Measurements from ENCODE around the gene KIAA1217.

Gene KIAA1217

GRCh38 chr10:24545585-24545984 is 336.6 kb downstream of the KIAA1217 start:
- no peak overlapping the region for H2AFZ ChIP-seq (ENCODE audit: low read depth, low read length)
- H3K27ac ChIP-seq (ENCODE audit: low read length): no peak overlapping the region
- TF ChIP-seq EZH2phosphoT487 (IDR thresholded peaks at IDR 0.05; ENCODE audit: low read depth) (no peak), CTCF (IDR thresholded peaks at IDR 0.05; ENCODE audit: low read depth, low read length) (no peak)
- H3K36me3 ChIP-seq (replicated peaks; ENCODE audit: low read depth, low read length): no peaks in the 10 kb centered on the region
- no peak overlapping the region for H3K9ac ChIP-seq (ENCODE audit: low read length)
- H3K27me3 ChIP-seq (ENCODE audit: low read depth, low read length): no peaks in the 10 kb centered on the region
- no peaks in the 10 kb centered on the region for H3K79me2 ChIP-seq (ENCODE audit: low read length)
- H3K9me3 ChIP-seq (ENCODE audit: insufficient read depth, low read length): no peaks in the 10 kb centered on the region
- no peaks in the 10 kb centered on the region for H3K4me1 ChIP-seq (ENCODE audit: low read length)
- no peak overlapping the region for H3K4me2 ChIP-seq (ENCODE audit: low read length)
- no peaks in the 10 kb centered on the region for H4K20me1 ChIP-seq (ENCODE audit: insufficient read depth, low read length)
- H3K4me3 ChIP-seq (ENCODE audit: low read length): no peak overlapping the region

DNA sequence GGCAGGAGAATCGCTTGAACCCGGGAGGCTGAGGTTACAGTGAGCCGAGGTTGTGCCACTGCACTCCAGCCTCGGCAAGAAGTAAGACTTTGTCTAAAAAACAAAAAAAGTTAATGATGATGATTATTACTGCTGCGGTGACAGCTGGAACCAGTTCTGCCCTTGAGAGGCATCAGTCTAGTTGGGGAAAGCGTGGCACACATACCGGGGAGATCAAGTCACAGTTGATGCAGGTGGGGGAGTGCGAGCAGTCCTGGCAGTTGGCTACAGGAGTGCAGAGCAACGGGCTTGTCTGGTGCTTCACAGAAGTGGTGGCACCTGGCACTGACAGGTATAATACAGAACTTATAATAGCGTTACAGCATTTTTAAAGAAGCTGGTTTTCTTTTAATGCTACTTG is 341.7 kb downstream of the KIAA1217 start:
- TF ChIP-seq EZH2phosphoT487 (IDR thresholded peaks at IDR 0.05; ENCODE audit: low read depth) (no peak), CTCF (IDR thresholded peaks at IDR 0.05; ENCODE audit: low read depth, low read length) (no peak)
- no peaks in the 10 kb centered on the region for H3K4me1 ChIP-seq (ENCODE audit: low read length)

GRCh38 chr10:24551161-24551560 is 342.2 kb downstream of the KIAA1217 start:
- Histone ChIP-seq H3K4me2 (ENCODE audit: low read length) (no peak overlapping the region), H4K20me1 (ENCODE audit: insufficient read depth, low read length) (no peaks in the 10 kb centered on the region), H2AFZ (ENCODE audit: low read depth, low read length) (no peak overlapping the region), H3K9ac (ENCODE audit: low read length) (no peak overlapping the region), H3K4me3 (ENCODE audit: low read length) (no peak overlapping the region), H3K27ac (ENCODE audit: low read length) (no peak overlapping the region), H3K36me3 (replicated peaks; ENCODE audit: low read depth, low read length) (no peaks in the 10 kb centered on the region), H3K9me3 (ENCODE audit: insufficient read depth, low read length) (no peaks in the 10 kb centered on the region), H3K4me1 (ENCODE audit: low read length) (no peaks in the 10 kb centered on the region), H3K79me2 (ENCODE audit: low read length) (no peaks in the 10 kb centered on the region), H3K27me3 (ENCODE audit: low read depth, low read length) (no peaks in the 10 kb centered on the region)
- no peak for TF ChIP-seq EZH2phosphoT487 (IDR thresholded peaks at IDR 0.05; ENCODE audit: low read depth)
- no peak for TF ChIP-seq CTCF (IDR thresholded peaks at IDR 0.05; ENCODE audit: low read depth, low read length)

More for the DNA sequence above, 341.7 kb downstream of the KIAA1217 start:
- no peaks in the 10 kb centered on the region for H4K20me1 ChIP-seq (ENCODE audit: insufficient read depth, low read length)
- no peaks in the 10 kb centered on the region for H3K36me3 ChIP-seq (replicated peaks; ENCODE audit: low read depth, low read length)
- no peak overlapping the region for H3K4me2 ChIP-seq (ENCODE audit: low read length)
- H3K27ac ChIP-seq (ENCODE audit: low read length): no peak overlapping the region
- H3K9ac ChIP-seq (ENCODE audit: low read length): no peak overlapping the region
- H3K27me3 ChIP-seq (ENCODE audit: low read depth, low read length): no peaks in the 10 kb centered on the region
- no peaks in the 10 kb centered on the region for H3K9me3 ChIP-seq (ENCODE audit: insufficient read depth, low read length)
- no peaks in the 10 kb centered on the region for H3K79me2 ChIP-seq (ENCODE audit: low read length)
- H3K4me3 ChIP-seq (ENCODE audit: low read length): no peak overlapping the region
- no peak overlapping the region for H2AFZ ChIP-seq (ENCODE audit: low read depth, low read length)

DNA sequence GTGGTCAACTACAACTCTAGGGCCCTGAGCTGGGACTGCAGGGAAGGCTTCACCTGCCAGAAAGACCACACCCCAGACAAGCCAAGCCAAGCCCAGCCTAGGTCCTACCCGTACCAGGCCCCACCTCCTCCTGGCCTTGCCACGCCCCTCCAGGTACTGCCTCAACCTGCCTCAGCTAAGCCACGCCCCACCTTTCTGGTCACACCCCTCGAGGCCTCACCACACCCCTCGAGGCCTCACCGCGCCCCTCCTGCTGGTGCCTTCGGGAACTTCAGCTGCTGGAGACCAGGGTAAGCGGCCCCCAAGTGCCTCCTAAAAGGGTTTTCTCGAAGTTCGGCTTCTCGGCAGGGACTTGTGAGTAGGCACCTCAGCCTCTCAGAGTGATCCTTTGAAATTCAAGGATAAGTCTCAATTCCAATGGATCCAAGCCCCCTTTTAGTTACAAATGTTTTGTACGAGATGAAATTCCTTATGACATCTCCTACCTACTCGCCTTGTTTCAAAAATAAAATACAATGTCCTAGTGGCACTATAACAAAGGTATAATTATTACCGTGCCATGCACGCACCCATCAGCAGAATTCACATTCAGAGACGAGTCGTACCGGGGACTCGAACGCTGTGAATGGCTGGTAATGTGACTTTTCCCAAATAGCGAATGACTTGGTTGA is 343.5 kb downstream of the KIAA1217 start:
- Histone ChIP-seq H3K4me1 (ENCODE audit: low read length) (no peaks in the 10 kb centered on the region), H2AFZ (ENCODE audit: low read depth, low read length) (no peak overlapping the region), H4K20me1 (ENCODE audit: insufficient read depth, low read length) (no peaks in the 10 kb centered on the region), H3K27ac (ENCODE audit: low read length) (no peak overlapping the region), H3K27me3 (ENCODE audit: low read depth, low read length) (no peaks in the 10 kb centered on the region), H3K36me3 (replicated peaks; ENCODE audit: low read depth, low read length) (no peaks in the 10 kb centered on the region), H3K9ac (ENCODE audit: low read length) (no peak overlapping the region), H3K9me3 (ENCODE audit: insufficient read depth, low read length) (no peaks in the 10 kb centered on the region), H3K4me2 (ENCODE audit: low read length) (no peak overlapping the region), H3K4me3 (ENCODE audit: low read length) (no peak overlapping the region), H3K79me2 (ENCODE audit: low read length) (no peaks in the 10 kb centered on the region)
- no peak for TF ChIP-seq EZH2phosphoT487 (IDR thresholded peaks at IDR 0.05; ENCODE audit: low read depth)
- no peak for TF ChIP-seq CTCF (IDR thresholded peaks at IDR 0.05; ENCODE audit: low read depth, low read length)
